GM10266 (cell line): ENCODE data around the gene CTRB2.
"Not testable (repeated sequence)": the region's sequence is repeated elsewhere in the genome, so short reads cannot be mapped to it uniquely, and the experiment has no call there.

Experiments
- DNase-seq: peaks from one replicate; pipeline ENCODE4 v3.0.0; 2012; ENCODE audit errors: extremely low spot score
- TF ChIP-seq, protein P1 (sequence below): IDR thresholded peaks from 2 replicates; pipeline ENCODE4 v1.5.1; 2012; ENCODE audit warnings: mild to moderate bottlenecking, low read depth; ENCODE audit not compliant: control insufficient read depth, insufficient read depth; ENCODE audit errors: missing control alignments

Gene CTRB2

DNA sequence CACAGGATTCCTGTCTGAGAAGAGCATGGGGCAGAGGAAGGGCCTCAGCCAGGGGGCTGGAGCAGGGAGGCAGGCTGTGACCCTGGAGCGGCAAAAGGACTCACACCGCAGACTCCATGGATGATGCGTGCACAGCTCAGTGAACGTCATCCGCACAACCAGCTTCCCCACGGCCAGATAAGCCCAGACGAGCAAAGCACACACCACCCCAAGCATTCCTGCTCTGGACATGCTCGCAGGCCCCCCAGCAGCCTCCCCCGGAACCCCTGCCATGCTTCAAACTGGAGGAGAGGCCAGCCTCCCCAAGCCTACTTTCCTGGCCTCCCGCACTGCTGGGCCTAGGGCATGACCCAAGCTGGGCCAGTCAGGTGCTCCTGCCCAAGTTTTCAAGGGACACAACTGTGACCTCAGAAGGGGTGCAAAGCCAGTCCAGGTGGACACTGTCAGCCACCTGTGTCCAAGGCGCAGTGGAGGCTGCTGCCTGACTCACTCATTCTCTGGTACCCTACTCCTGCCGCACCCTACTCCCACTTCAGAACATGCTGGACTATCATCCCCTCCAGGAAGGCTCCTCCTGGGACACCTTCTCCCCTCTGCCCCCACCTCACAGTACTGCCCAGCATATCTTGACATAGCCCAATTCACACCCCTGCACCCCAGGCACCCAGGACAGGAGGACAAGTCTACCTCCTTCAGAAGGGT is 39.7 kb upstream of the CTRB2 start:
- DNase-seq, result no peak
- TF ChIP-seq, protein P1, sequence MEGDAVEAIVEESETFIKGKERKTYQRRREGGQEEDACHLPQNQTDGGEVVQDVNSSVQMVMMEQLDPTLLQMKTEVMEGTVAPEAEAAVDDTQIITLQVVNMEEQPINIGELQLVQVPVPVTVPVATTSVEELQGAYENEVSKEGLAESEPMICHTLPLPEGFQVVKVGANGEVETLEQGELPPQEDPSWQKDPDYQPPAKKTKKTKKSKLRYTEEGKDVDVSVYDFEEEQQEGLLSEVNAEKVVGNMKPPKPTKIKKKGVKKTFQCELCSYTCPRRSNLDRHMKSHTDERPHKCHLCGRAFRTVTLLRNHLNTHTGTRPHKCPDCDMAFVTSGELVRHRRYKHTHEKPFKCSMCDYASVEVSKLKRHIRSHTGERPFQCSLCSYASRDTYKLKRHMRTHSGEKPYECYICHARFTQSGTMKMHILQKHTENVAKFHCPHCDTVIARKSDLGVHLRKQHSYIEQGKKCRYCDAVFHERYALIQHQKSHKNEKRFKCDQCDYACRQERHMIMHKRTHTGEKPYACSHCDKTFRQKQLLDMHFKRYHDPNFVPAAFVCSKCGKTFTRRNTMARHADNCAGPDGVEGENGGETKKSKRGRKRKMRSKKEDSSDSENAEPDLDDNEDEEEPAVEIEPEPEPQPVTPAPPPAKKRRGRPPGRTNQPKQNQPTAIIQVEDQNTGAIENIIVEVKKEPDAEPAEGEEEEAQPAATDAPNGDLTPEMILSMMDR, result no peak

DNA sequence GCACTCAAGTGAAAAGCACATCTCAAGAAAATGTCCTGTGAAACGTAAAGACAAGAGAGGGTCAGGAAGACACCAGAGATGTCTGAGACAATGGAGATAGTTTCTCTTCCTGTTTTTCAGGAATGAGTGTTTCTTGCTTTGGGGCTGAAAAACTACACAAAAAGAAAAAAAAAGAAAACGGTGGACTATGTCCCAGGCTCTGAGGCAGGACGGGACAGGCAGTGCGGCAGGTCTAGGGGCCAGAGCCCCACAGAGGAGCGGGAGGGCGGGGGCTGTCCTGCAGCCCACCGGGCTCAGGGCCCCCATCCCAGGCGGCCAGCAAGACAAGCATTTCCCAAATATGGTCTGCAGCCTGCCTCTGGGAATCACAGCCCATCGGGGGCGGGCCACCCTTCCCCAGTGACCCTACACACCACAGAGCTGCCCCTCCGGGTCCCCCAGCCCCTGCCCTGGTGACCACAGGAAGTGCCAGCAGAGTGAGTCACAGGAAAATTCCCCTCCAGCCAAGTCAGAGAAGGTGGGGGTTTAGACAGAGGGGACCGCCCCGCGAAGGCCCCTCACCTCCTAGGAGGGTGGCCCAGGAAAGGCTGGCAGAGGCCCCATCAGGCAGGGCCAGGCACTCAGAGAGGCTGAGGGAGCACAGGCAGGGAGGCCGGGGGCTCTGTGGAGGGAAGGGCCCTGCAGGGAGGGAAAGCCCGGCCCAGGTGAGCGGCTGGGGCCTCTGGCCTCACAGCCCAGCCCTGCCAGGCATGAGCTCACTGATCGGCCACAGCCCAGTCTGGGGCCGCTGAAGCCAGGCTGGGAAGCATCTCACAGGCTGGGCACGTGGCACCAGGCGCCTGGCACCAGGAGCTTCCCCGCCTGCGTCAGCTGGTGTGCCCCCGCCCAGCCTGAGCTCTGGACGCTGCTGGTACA is 38.1 kb upstream of the CTRB2 start:
- DNase-seq, result no peak
- TF ChIP-seq, protein P1, result no peak

DNA sequence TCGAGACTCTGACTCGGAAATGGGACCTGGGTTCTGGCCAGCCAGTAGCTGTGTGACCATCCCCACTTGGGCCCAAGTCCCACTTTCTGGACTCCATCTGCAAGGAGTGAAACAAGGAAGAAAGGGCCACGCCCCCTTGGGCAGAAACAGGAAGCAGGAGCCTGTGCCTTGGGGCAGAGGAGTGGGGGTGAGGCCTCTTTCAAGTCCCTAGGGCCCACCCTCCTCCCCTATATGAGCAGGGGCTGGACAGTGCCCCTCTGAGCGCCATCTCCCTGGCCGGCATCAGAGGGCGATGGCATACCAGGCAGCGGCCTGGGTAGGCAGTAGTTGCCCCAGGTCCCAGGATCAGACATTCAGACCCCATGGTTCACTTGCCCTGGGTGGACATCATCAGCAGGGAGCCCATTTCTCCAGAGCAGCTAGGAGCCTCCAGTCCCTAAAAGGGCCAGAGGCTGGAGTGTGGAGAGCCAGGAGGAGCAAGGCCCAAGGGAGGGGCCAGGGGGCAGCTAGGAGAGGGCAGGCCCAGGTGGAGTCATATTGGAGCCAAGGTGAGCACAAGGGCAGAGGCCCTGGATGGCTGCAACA is 37.4 kb upstream of the CTRB2 start:
- DNase-seq, result no peak
- TF ChIP-seq, protein P1, result no peak

DNA sequence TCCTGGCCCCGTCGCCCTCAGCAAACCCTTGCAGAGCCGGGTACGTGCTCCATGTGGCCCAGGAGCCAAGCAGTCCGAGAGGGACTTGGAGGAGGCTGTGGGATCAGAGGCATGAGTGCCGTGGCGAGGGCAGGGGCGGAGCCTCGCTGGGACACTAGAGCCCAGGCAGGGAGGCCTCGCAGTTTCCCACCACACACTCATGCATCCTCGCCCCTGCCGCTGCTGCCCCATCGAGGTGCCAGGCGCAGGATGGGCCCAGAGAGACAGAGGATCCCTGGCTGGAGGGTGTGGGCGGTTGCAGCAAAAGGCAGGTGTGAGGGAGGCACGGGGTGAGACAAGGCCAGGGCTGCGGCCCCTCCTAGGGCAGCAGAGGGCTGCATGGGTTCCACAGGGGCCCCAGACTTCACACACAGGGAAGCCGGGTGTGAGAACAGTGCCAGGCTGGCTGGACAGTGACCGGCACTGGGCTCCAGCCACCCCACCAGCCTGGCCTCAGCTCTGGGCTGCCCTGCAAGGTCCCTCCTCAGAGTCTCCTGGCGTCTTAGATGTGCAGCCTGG is 36.8 kb upstream of the CTRB2 start:
- DNase-seq, result no peak
- TF ChIP-seq, protein P1, result no peak

DNA sequence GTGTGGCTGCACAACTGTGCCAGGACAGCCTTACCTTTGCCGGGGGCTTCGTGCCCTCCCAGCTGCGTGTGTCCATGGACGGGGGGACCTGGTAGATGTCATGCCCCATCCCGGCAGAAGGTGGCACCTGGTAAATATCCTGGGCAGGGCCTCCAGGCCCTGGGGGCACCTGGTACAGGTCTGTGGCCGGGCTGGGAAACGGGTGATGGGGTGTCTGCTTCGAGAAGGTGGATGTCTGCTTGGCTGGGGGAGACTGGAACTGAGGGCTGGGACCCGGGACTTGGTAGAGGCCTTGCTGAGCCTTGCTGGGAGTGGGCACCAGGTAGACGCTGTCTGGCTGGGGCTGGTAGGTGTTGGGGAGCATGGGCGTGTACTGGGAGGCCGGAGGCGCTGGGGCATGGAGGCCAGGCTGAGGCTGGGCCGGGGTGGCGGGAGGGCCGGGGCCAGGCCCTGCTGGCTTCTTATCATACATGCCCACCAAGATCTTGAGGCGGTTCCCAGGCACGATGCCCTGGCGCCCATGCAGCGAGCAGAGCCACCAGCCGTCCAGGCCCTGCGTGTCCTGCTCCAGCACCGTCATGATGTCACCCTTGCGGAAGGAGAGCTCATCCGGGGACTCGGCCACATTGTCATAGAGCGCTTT is 35.6 kb upstream of the CTRB2 start:
- not testable (repeated sequence) for DNase-seq

DNA sequence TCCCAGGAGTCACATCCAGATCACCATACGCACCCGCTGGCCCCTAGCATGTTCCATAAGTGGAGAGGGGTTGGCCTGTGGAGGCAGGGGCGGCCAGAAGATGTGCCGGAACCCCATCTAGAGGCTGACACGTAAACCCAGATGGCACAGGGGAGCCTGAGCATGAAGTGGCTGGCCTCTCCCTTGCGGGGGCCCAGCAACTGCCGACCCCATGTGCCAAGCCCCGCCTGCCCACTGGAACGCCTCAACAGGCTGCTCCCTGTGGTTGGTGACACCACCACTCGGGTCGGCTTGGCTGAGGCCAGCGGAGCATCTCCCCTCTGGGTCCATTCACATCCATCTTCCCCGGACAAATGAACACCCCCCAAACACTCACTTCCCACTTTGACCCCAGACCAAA is 35.0 kb upstream of the CTRB2 start:
- TF ChIP-seq, protein P1, result no peak

DNA sequence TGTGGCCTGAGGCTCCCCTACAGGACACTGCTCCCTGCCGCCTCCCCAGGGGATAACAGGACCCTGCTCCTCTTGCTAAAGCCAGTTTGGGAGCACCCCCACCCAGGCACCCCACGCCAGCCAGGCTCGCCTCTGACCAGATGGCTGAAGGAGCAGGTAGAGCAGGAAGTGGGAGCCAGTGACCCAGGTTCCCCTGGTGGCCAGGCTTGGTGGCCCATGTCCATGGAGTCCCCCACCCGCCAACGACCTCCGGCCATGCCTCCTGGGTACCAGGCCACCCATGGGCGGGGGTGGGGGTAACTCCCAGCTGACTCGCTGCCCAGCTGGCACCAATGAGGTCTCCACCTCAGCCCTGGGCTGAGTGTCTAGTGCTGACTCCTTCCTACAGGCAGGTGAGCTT is 34.5 kb upstream of the CTRB2 start:
- DNase-seq, result no peak
- TF ChIP-seq, protein P1, result no peak

More for the DNA sequence above, 35.0 kb upstream of the CTRB2 start:
- no peak for DNase-seq

DNA sequence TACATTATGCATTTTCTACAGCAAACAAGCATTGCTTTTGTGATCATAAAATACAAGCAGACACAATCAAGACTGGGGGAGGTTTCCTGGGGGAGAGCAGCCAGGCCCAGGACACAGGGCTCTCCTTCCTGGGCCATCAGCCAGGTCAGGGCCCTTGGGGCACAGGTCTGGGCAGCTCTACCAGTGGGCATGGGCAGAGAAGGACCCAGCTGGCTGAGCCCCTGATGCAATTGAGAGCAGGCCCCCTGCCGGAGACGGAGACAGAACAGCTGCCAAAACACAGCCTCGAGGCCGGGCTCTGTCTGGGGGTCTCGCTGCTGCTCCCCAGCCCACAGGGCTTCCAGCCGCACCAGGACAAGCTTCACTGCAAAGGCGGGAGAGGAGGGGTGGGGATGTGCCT is 33.7 kb upstream of the CTRB2 start:
- not testable (repeated sequence) for DNase-seq
